Body of pancreas (tissue), 4 donors: ENCODE results near the gene MRPL27.

Experiments
- POLR2A ChIP-seq, 3 donors: fragments of 450-650 bp; IDR thresholded peaks; one replicate each; pipeline ENCODE4 v1.6.1; 2016; ENCODE audit warnings: antibody characterized with exemption in 3 of 3, mild to moderate bottlenecking in 2 of 3
- TF ChIP-seq, protein P1 (sequence below), 7 experiments: fragments of 450-650 bp in 4 of 7; fragments of 200-600 bp in 3 of 7; sonication (generic) in 3 of 7; IDR thresholded peaks; one replicate each; pipeline ENCODE4 v1.5.1; 2016 to 2019; ENCODE audit warnings: antibody characterized with exemption in 7 of 7

DNA sequence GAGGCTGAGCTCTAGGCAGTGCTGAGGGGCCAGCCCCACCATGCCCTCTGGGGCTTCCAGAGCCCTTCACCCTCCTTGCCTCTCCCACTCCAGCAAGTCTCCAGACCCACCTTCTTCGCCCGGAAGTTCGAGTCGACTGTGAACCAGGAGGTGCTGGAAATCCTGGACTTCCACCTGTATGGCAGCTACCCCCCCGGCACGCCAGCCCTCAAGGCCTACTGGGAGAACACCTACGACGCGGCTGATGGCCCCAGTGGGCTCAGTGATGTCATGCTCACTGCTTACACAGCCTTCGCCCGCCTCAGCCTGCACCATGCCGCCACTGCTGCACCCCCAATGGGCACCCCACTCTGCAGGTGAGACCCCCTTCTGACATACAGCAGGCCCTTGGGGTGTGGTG is 16.6 kb downstream of the MRPL27 start:
- TF ChIP-seq POLR2A (IDR thresholded peaks at IDR 0.05) = no peak
- TF ChIP-seq, protein P1, sequence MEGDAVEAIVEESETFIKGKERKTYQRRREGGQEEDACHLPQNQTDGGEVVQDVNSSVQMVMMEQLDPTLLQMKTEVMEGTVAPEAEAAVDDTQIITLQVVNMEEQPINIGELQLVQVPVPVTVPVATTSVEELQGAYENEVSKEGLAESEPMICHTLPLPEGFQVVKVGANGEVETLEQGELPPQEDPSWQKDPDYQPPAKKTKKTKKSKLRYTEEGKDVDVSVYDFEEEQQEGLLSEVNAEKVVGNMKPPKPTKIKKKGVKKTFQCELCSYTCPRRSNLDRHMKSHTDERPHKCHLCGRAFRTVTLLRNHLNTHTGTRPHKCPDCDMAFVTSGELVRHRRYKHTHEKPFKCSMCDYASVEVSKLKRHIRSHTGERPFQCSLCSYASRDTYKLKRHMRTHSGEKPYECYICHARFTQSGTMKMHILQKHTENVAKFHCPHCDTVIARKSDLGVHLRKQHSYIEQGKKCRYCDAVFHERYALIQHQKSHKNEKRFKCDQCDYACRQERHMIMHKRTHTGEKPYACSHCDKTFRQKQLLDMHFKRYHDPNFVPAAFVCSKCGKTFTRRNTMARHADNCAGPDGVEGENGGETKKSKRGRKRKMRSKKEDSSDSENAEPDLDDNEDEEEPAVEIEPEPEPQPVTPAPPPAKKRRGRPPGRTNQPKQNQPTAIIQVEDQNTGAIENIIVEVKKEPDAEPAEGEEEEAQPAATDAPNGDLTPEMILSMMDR (IDR thresholded peaks at IDR 0.05) = no peak
